DND-41 (cell line): ENCODE data around the gene RPS6KC1.

Experiments
- ATAC-seq: fragments of 200-7000 bp; cut with Tn5 transposase; 3 replicates; pipeline ENCODE4 v1.9.1; 2021; ENCODE audit warnings: low read depth; ENCODE audit not compliant: insufficient read depth
- DNase-seq: peaks from one replicate; pipeline ENCODE4 v3.0.0-alpha.2; 2020
- H2AFZ ChIP-seq: 2 replicates; pipeline ENCODE4 v1.6.0; 2012; ENCODE audit warnings: low read depth, low read length
- H3K27ac ChIP-seq: 2 replicates; pipeline ENCODE4 v1.5.1; 2012; ENCODE audit warnings: low read length, inconsistent platforms
- H3K27me3 ChIP-seq: fragments of 200-600 bp; sonication (generic); 2 replicates; pipeline ENCODE4 v1.6.0; 2012; ENCODE audit warnings: low read length, mild to moderate bottlenecking, inconsistent platforms; ENCODE audit not compliant: insufficient read depth, poor library complexity
- H3K36me3 ChIP-seq: 2 replicates; pipeline ENCODE4 v1.5.1; 2012; ENCODE audit warnings: low read length, inconsistent platforms; ENCODE audit not compliant: insufficient read depth
- H3K4me1 ChIP-seq: 2 replicates; pipeline ENCODE4 v1.5.1; 2012; ENCODE audit warnings: mild to moderate bottlenecking, low read length; ENCODE audit not compliant: insufficient read depth
- H3K4me2 ChIP-seq: 2 replicates; pipeline ENCODE4 v1.6.0; 2012; ENCODE audit warnings: mild to moderate bottlenecking, moderate library complexity, low read length, inconsistent platforms; ENCODE audit not compliant: insufficient read depth
- H3K4me3 ChIP-seq, 2 experiments: fragments of 200-600 bp in 1 of 2; shearing (Covaris generic) in 1 of 2; 2 replicates each; pipeline ENCODE4 v1.5.1; 2012 to 2016; ENCODE audit warnings: inconsistent platforms in 2 of 2, low read length in 2 of 2, mild to moderate bottlenecking in 2 of 2, low read depth in 1 of 2, moderate library complexity in 1 of 2
- H3K79me2 ChIP-seq: 2 replicates; pipeline ENCODE4 v1.6.0; 2012; ENCODE audit warnings: low read length, inconsistent platforms; ENCODE audit not compliant: insufficient read depth
- H3K9ac ChIP-seq: 2 replicates; pipeline ENCODE4 v1.6.0; 2012; ENCODE audit warnings: low read depth, mild to moderate bottlenecking, inconsistent platforms, low read length, moderate library complexity
- H3K9me3 ChIP-seq: 2 replicates; pipeline ENCODE4 v1.5.1; 2012; ENCODE audit warnings: low read length, moderate library complexity, mild to moderate bottlenecking, inconsistent platforms; ENCODE audit not compliant: insufficient read depth, severe bottlenecking
- H4K20me1 ChIP-seq: 2 replicates; pipeline ENCODE4 v1.6.0; 2012; ENCODE audit warnings: low read length; ENCODE audit not compliant: insufficient read depth
- CTCF ChIP-seq: IDR thresholded peaks from 2 replicates; pipeline ENCODE4 v1.5.1; 2012; ENCODE audit warnings: borderline replicate concordance, low read length, moderate library complexity, mild to moderate bottlenecking; ENCODE audit not compliant: poor library complexity, severe bottlenecking; ENCODE audit errors: extremely low read depth
- EZH2 ChIP-seq: IDR thresholded peaks from 3 replicates; pipeline ENCODE4 v1.6.1; 2012; ENCODE audit warnings: borderline replicate concordance, low read depth, mild to moderate bottlenecking, moderate library complexity, low read length, inconsistent platforms; ENCODE audit not compliant: severe bottlenecking

RPS6KC1 gene

GRCh38 chr1:213065800-213066199 lies 14.8 kb downstream of the RPS6KC1 start:
- DNase-seq: no peak
- H2AFZ ChIP-seq: no peak overlapping the region
- H3K27ac ChIP-seq: no peak overlapping the region
- H3K9ac ChIP-seq: no peak overlapping the region
- H3K79me2 ChIP-seq: peaks cover 3% of the 10 kb centered on the region; the same call in 1 of the 2 replicates
- no peak for TF ChIP-seq CTCF
- no peak for TF ChIP-seq EZH2
- no peak overlapping the region for H3K4me3 ChIP-seq
- H3K27me3 ChIP-seq: no peaks in the 10 kb centered on the region
- no peaks in the 10 kb centered on the region for H3K4me1 ChIP-seq
- H3K9me3 ChIP-seq: no peaks in the 10 kb centered on the region
- no peak for ATAC-seq
- H3K36me3 ChIP-seq: no peaks in the 10 kb centered on the region
- no peak overlapping the region for H3K4me2 ChIP-seq
- H4K20me1 ChIP-seq: no peaks in the 10 kb centered on the region

GRCh38 chr1:213066363-213066762 lies 15.3 kb downstream of the RPS6KC1 start:
- no peak overlapping the region for H3K27ac ChIP-seq
- no peak for ATAC-seq
- H3K9me3 ChIP-seq: no peaks in the 10 kb centered on the region
- no peaks in the 10 kb centered on the region for H3K27me3 ChIP-seq
- H4K20me1 ChIP-seq: no peaks in the 10 kb centered on the region
- H3K4me1 ChIP-seq: no peaks in the 10 kb centered on the region
- no peak for DNase-seq
- H3K9ac ChIP-seq: no peak overlapping the region
- TF ChIP-seq CTCF: no peak
- TF ChIP-seq EZH2: no peak
- no peak overlapping the region for H3K4me2 ChIP-seq
- no peaks in the 10 kb centered on the region for H3K36me3 ChIP-seq
- H3K4me3 ChIP-seq: no peak overlapping the region
- H3K79me2 ChIP-seq: peaks cover 3% of the 10 kb centered on the region; the same call in 1 of the 2 replicates
- H2AFZ ChIP-seq: no peak overlapping the region

GRCh38 chr1:213067352-213067751 lies 16.3 kb downstream of the RPS6KC1 start:
- Histone ChIP-seq H3K27ac (no peak overlapping the region), H3K36me3 (no peaks in the 10 kb centered on the region), H3K9me3 (no peaks in the 10 kb centered on the region), H3K4me2 (no peak overlapping the region), H3K79me2 (peaks cover 3% of the 10 kb centered on the region; the same call in 1 of the 2 replicates), H2AFZ (no peak overlapping the region), H3K4me3 (no peak overlapping the region), H4K20me1 (no peaks in the 10 kb centered on the region), H3K4me1 (no peaks in the 10 kb centered on the region), H3K9ac (no peak overlapping the region), H3K27me3 (no peaks in the 10 kb centered on the region)
- DNase-seq (no peak), ATAC-seq (no peak)
- TF ChIP-seq EZH2 (no peak), CTCF (no peak)

- no peaks in the 10 kb centered on the region for H4K20me1 ChIP-seq
Observed at GRCh38 chr1:213070406-213070805, 19.4 kb downstream of the RPS6KC1 start.

More at GRCh38 chr1:213070406-213070805, 19.4 kb downstream of the RPS6KC1 start:
- H3K27me3 ChIP-seq: no peaks in the 10 kb centered on the region
- DNase-seq (no peak), ATAC-seq (peak; percentile 35; the same call in 1 of the 3 replicates)
- H3K4me1 ChIP-seq: no peaks in the 10 kb centered on the region
- H3K4me3 ChIP-seq: no peak overlapping the region
- H3K36me3 ChIP-seq: no peaks in the 10 kb centered on the region
- H3K9ac ChIP-seq: no peak overlapping the region
- no peak overlapping the region for H3K4me2 ChIP-seq
- H2AFZ ChIP-seq: no peak overlapping the region
- peaks cover 3% of the 10 kb centered on the region; the same call in 1 of the 2 replicates for H3K79me2 ChIP-seq
- no peak overlapping the region for H3K27ac ChIP-seq
- TF ChIP-seq CTCF: no peak
- TF ChIP-seq EZH2: no peak
- H3K9me3 ChIP-seq: no peaks in the 10 kb centered on the region
